NCI-H146 (cell line): ENCODE data around the gene SNRPD3.

Source experiments
- DNase-seq: peaks from one replicate; lab custom pipeline; 2025; lab: John Stamatoyannopoulos, UW

SNRPD3 gene

GRCh38 chr22:24532075-24532474 is 23.7 kb upstream of the SNRPD3 start:
- DNase-seq, result no peak

GRCh38 chr22:24535348-24535747 is 20.5 kb upstream of the SNRPD3 start:
- DNase-seq, result no peak

GRCh38 chr22:24536089-24536488 is 19.7 kb upstream of the SNRPD3 start:
- DNase-seq, result no peak

GRCh38 chr22:24540470-24540869 is 15.3 kb upstream of the SNRPD3 start:
- no peak for DNase-seq

GRCh38 chr22:24541681-24542515 is 13.9 kb upstream of the SNRPD3 start:
- DNase-seq, result no peak

- DNase-seq, result no peak
Observed at GRCh38 chr22:24542641-24543040, 13.2 kb upstream of the SNRPD3 start.

- no peak for DNase-seq
Observed at GRCh38 chr22:24543185-24543601, 12.6 kb upstream of the SNRPD3 start.

GRCh38 chr22:24543679-24544243 is 12.0 kb upstream of the SNRPD3 start:
- no peak for DNase-seq

GRCh38 chr22:24548812-24549211 is 7.0 kb upstream of the SNRPD3 start:
- no peak for DNase-seq

GRCh38 chr22:24550028-24550901 is 5.5 kb upstream of the SNRPD3 start:
- DNase-seq, result no peak

- DNase-seq, result no peak
Observed at GRCh38 chr22:24550902-24551435, 4.8 kb upstream of the SNRPD3 start.

- DNase-seq, result peak; percentile 3
Observed at GRCh38 chr22:24552503-24553286, 3.1 kb upstream of the SNRPD3 start.

- no peak for DNase-seq
Observed at GRCh38 chr22:24553597-24554312, 2.0 kb upstream of the SNRPD3 start.

- DNase-seq, result peak; percentile 25
Observed at GRCh38 chr22:24554313-24555164, 1.3 kb upstream of the SNRPD3 start, which contains the start of gene GUCD1. Gene GUCD1 (minus strand): TSS chr22:24555138. CDS start chr22:24554991, 147 bp downstream.

- DNase-seq, result no peak
Observed at GRCh38 chr22:24559471-24559870, 3.7 kb downstream of the SNRPD3 start.

- no peak for DNase-seq
Observed at GRCh38 chr22:24563246-24563645, 7.4 kb downstream of the SNRPD3 start.

- no peak for DNase-seq
Observed at GRCh38 chr22:24564376-24565058, 8.7 kb downstream of the SNRPD3 start.

GRCh38 chr22:24565077-24565476 is 9.3 kb downstream of the SNRPD3 start:
- DNase-seq, result no peak

- no peak for DNase-seq
Observed at GRCh38 chr22:24566899-24567511, 11.2 kb downstream of the SNRPD3 start.
